Endothelial cell of umbilical vein (primary cell): ENCODE results near the gene SETSIP.

ENCODE experiments used
- CTCF ChIP-seq, 2 donors: IDR thresholded peaks; 1 replicate in 1 of 2; 2 replicates in 1 of 2; pipeline ENCODE4 v1.5.1; 2011; ENCODE audit warnings: low read length in 2 of 2, mild to moderate bottlenecking in 2 of 2, moderate library complexity in 2 of 2, control low read depth in 1 of 2, inconsistent platforms in 1 of 2, low read depth in 1 of 2; ENCODE audit not compliant: insufficient read depth in 1 of 2; ENCODE audit errors: extremely low read depth in 1 of 2
- EZH2 ChIP-seq: IDR thresholded peaks from 2 replicates; pipeline ENCODE4 v1.6.1; 2012; ENCODE audit warnings: borderline replicate concordance, low read depth, mild to moderate bottlenecking, moderate library complexity, low read length, inconsistent platforms; ENCODE audit not compliant: severe bottlenecking
- FOS ChIP-seq: IDR thresholded peaks from 2 replicates; pipeline ENCODE4 v1.6.1; 2011; ENCODE audit warnings: mild to moderate bottlenecking, low read length, moderate library complexity, borderline replicate concordance; ENCODE audit not compliant: insufficient read depth
- GATA2 ChIP-seq: IDR thresholded peaks from 2 replicates; pipeline ENCODE4 v1.7.0; 2011; ENCODE audit warnings: low read depth, mild to moderate bottlenecking, moderate library complexity, mixed read lengths, low read length; ENCODE audit not compliant: insufficient read length, insufficient read depth
- POLR2A ChIP-seq: IDR thresholded peaks from 2 replicates; pipeline ENCODE4 v1.6.1; 2012; ENCODE audit warnings: low read depth, mild to moderate bottlenecking, control low read depth, low read length
- POLR2AphosphoS5 ChIP-seq: IDR thresholded peaks from 2 replicates; pipeline ENCODE4 v1.6.1; 2012; ENCODE audit warnings: low read depth, mild to moderate bottlenecking, control low read depth, low read length, moderate library complexity; ENCODE audit not compliant: insufficient read depth
- TF ChIP-seq, protein P1 (sequence below): IDR thresholded peaks from 2 replicates; pipeline ENCODE4 v1.6.1; 2011; ENCODE audit not compliant: insufficient read depth, insufficient read length

DNA sequence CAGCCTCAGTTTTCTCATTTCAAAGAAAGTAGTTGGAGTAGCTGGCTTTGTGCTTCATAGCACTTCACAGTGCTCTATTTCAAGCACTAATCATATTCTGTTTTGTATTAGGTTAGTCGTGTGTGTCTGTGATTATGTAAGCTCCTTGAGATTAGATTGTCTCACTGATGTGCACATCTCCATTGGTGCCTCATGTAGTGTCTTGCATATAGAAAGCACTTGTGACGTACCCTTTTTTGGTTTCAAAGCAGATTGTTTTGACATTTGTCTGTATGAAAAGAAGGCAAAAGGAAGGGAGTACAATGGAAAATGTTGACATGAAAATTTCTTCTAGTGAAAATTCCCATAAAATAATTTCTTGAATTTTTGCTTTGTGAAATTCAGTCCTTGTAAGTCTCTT is 18.9 kb upstream of the SETSIP start:
- TF ChIP-seq CTCF (IDR thresholded peaks at IDR 0.05; ENCODE audit: extremely low read depth in 1 of 2, insufficient read depth in 1 of 2, low read depth in 1 of 2, low read length in 2 of 2) (no peak), POLR2AphosphoS5 (no peak), FOS (no peak), POLR2A (no peak), EZH2 (no peak), GATA2 (no peak)
- TF ChIP-seq, protein P1, sequence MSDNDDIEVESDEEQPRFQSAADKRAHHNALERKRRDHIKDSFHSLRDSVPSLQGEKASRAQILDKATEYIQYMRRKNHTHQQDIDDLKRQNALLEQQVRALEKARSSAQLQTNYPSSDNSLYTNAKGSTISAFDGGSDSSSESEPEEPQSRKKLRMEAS = no peak
